ENCODE results near the gene PSMA1. TPM values are rescaled to one million over a fixed set of nuclear protein-coding genes. Genes with fewer than 3 reads are reported as not detected.

Gene PSMA1
- total and polyA plus RNA-seq, 10 donors: 103 to 188 (median 135) TPM

- Histone ChIP-seq H3K36me3 (peaks cover 0 to 61% (median 27%) of the 10 kb centered on the region in 6 donors), H3K4me3 (peak overlapping the region; percentile 62 to 89 (median 76)), H3K27me3 (replicated peaks in 1 of 7) (no peaks in the 10 kb centered on the region), H3K9me3 (no peaks in the 10 kb centered on the region), H3K27ac (peak overlapping the region; percentile 7 to 96 (median 93)), H3K4me1 (peaks cover 12 to 57% (median 43%) of the 10 kb centered on the region in 6 donors)
- intact Hi-C loops (cut with DNase I; ENCODE audit: low total_unique reads): no loop called here
- TF ChIP-seq POLR2AphosphoS5 (IDR thresholded peaks at IDR 0.05) (no peak), POLR2A (IDR thresholded peaks at IDR 0.05) (no peak), CTCF (IDR thresholded peaks at IDR 0.05 in 8 of 11, conservative IDR thresholded peaks at IDR 0.05 in 3 of 11) (no peak)
- WGBS, 5 donors: 0 to 4% (median 1%) methylated on average over 14 to 19 of the region's 19 CpGs
- peak; percentile 90 for DNase-seq
These were observed 21.0 kb downstream of the PSMA1 start for GRCh38 chr11:14499178-14499559.

DNA sequence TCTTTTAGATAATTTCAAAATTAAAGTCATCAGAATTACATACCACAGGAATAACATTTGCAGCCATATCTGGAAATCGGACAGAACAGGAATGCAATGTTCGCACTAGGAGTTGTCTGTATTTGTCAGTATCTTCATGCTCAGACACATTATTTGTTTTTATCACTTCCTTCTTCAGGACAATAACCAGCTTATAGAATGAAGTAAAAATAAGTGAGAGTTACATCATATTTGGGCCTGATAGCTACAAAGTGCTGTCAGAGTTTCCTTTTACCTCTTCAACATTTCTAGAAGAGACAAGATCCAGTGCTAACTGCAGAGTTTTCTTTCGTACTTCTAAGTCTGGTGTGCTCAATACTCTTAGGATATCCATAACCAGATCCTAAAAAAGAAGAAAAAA lies 39.5 kb downstream of the PSMA1 start:
- Histone ChIP-seq H3K27me3 (replicated peaks in 1 of 7) (no peaks in the 10 kb centered on the region), H3K9me3 (no peaks in the 10 kb centered on the region), H3K4me3 (no peak overlapping the region), H3K4me1 (peaks cover 0 to 8% (median 0%) of the 10 kb centered on the region in 6 donors), H3K36me3 (peaks cover 10 to 100% (median 98%) of the 10 kb centered on the region in 6 donors), H3K27ac (no peak overlapping the region)
- 95 to 99% (median 97%) methylated on average over 3 of the region's 3 CpGs for WGBS, 5 donors
- no peak for TF ChIP-seq CTCF (IDR thresholded peaks at IDR 0.05 in 8 of 11, conservative IDR thresholded peaks at IDR 0.05 in 3 of 11)
- no peak for TF ChIP-seq POLR2A (IDR thresholded peaks at IDR 0.05)
- no peak for TF ChIP-seq POLR2AphosphoS5 (IDR thresholded peaks at IDR 0.05)
- intact Hi-C loops (cut with DNase I; ENCODE audit: low total_unique reads): no loop called here
- DNase-seq: no peak

GRCh38 chr11:14471127-14471526 lies 49.1 kb downstream of the PSMA1 start:
- Histone ChIP-seq H3K9me3 (no peaks in the 10 kb centered on the region), H3K27me3 (replicated peaks in 1 of 7) (no peaks in the 10 kb centered on the region), H3K4me3 (no peak overlapping the region), H3K27ac (no peak overlapping the region), H3K36me3 (peaks cover 0 to 100% (median 93%) of the 10 kb centered on the region in 6 donors), H3K4me1 (peaks cover 0 to 18% (median 0%) of the 10 kb centered on the region in 6 donors)
- intact Hi-C loops (cut with DNase I; ENCODE audit: low total_unique reads): no loop called here
- TF ChIP-seq POLR2A (IDR thresholded peaks at IDR 0.05): no peak
- TF ChIP-seq CTCF (IDR thresholded peaks at IDR 0.05 in 8 of 11, conservative IDR thresholded peaks at IDR 0.05 in 3 of 11): no peak
- TF ChIP-seq POLR2AphosphoS5 (IDR thresholded peaks at IDR 0.05): no peak
- 94 to 100% (median 97%) methylated on average over 1 of the region's 1 CpG for WGBS, 5 donors
- DNase-seq: no peak

DNA sequence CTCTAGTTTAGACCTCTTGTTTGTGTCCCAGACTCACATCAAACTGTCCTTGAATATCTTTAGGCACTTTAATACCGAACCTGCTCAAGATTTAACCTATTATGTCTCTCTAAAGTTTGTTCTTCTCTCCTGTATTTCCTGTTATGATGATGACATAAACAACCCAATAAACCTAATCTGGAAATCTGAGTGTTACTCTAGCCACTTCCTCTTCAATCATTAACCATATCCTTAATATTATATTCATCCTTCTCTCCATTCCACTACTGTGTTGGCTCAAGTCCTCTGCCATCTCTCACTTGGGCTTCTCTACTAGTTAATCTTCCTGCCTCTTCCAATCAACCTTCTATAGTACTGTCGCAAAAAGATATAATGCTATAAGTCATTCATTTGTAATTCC lies 56.6 kb downstream of the PSMA1 start:
- TF ChIP-seq CTCF (IDR thresholded peaks at IDR 0.05 in 8 of 11, conservative IDR thresholded peaks at IDR 0.05 in 3 of 11) (no peak), POLR2AphosphoS5 (IDR thresholded peaks at IDR 0.05) (no peak), POLR2A (IDR thresholded peaks at IDR 0.05) (no peak)
- H3K4me1 ChIP-seq: peaks cover 0 to 14% (median 0%) of the 10 kb centered on the region in 6 donors
- peaks cover 11 to 100% (median 95%) of the 10 kb centered on the region in 6 donors for H3K36me3 ChIP-seq
- no peak overlapping the region for H3K4me3 ChIP-seq
- WGBS, 5 donors: 86 to 94% (median 88%) methylated on average over 2 of the region's 2 CpGs
- intact Hi-C loops (cut with DNase I; ENCODE audit: low total_unique reads): no loop called here
- no peaks in the 10 kb centered on the region for H3K9me3 ChIP-seq
- H3K27ac ChIP-seq: peak overlapping the region in 2 of 8 donors; percentile 20 to 24
- no peaks in the 10 kb centered on the region for H3K27me3 ChIP-seq (replicated peaks in 1 of 7)
- DNase-seq: no peak
